ACHN (cell line): ENCODE data around the gene INIP.
"Not testable (repeated sequence)": the region's sequence is repeated elsewhere in the genome, so short reads cannot be mapped to it uniquely, and the experiment has no call there.

ENCODE experiments used
- DNase-seq: peaks from one replicate; pipeline ENCODE4 v3.0.0-alpha.2; 2015
- in situ Hi-C: cut with HindIII; loops from 2 replicates; pipeline ENCODE4 v1.10.0; 2017; ENCODE audit warnings: low sequenced_read_pairs, low pct_ligation_motif_present, low pct_unique_long_range_greater_than_20kb

INIP gene

GRCh38 chr9:112694706-112695555 lies 23.0 kb downstream of the INIP start:
- in situ Hi-C loops = no loop called here
- DNase-seq = no peak

- no peak for DNase-seq
- in situ Hi-C loops = no loop called here
Measured at GRCh38 chr9:112689161-112689740, 28.7 kb downstream of the INIP start.

- DNase-seq = no peak
- in situ Hi-C loops = no loop called here
Measured at GRCh38 chr9:112680731-112681402, 37.0 kb downstream of the INIP start.

- in situ Hi-C loops = no loop called here
- no peak for DNase-seq
Measured at GRCh38 chr9:112677040-112677439, 40.9 kb downstream of the INIP start.

- in situ Hi-C loops = not testable (repeated sequence)
Measured at GRCh38 chr9:112673221-112673620, 44.7 kb downstream of the INIP start.

GRCh38 chr9:112670991-112671625 lies 46.8 kb downstream of the INIP start:
- in situ Hi-C loops = no loop called here

More at GRCh38 chr9:112673221-112673620, 44.7 kb downstream of the INIP start:
- not testable (repeated sequence) for DNase-seq

GRCh38 chr9:112669326-112669725 lies 48.6 kb downstream of the INIP start:
- DNase-seq = no peak
- in situ Hi-C loops = no loop called here

More at GRCh38 chr9:112670991-112671625, 46.8 kb downstream of the INIP start:
- no peak for DNase-seq

GRCh38 chr9:112665347-112665746 lies 52.6 kb downstream of the INIP start:
- in situ Hi-C loops = no loop called here
- DNase-seq = peak; percentile 27

- DNase-seq = no peak
- in situ Hi-C loops = no loop called here
Measured at GRCh38 chr9:112664531-112664930, 53.4 kb downstream of the INIP start.

GRCh38 chr9:112663681-112664080 lies 54.2 kb downstream of the INIP start:
- in situ Hi-C loops = no loop called here

GRCh38 chr9:112659906-112660305 lies 58.0 kb downstream of the INIP start:
- in situ Hi-C loops = no loop called here
- DNase-seq = no peak

More at GRCh38 chr9:112663681-112664080, 54.2 kb downstream of the INIP start:
- DNase-seq = no peak

GRCh38 chr9:112655668-112656067 lies 62.2 kb downstream of the INIP start:
- no peak for DNase-seq
- in situ Hi-C loops = no loop called here

GRCh38 chr9:112654282-112654681 lies 63.6 kb downstream of the INIP start:
- in situ Hi-C loops = no loop called here
- no peak for DNase-seq

GRCh38 chr9:112648624-112649023 lies 69.3 kb downstream of the INIP start:
- no peak for DNase-seq
- in situ Hi-C loops = no loop called here

- DNase-seq = no peak
- in situ Hi-C loops = no loop called here
Measured at GRCh38 chr9:112647596-112647995, 70.3 kb downstream of the INIP start.

- DNase-seq = no peak
- in situ Hi-C loops = no loop called here
Measured at GRCh38 chr9:112642126-112642525, 75.8 kb downstream of the INIP start.

GRCh38 chr9:112640311-112640710 lies 77.6 kb downstream of the INIP start:
- in situ Hi-C loops = no loop called here
- DNase-seq = no peak
